HUES48 (cell line): ENCODE results near the gene ZFP57.
A peak's percentile ranks its signal among the peaks of the same experiment; 100 is the strongest.

Source experiments
- H3K27ac ChIP-seq: one replicate; pipeline ENCODE4 v1.7.0; 2013; ENCODE audit warnings: low read depth, low read length, inconsistent platforms
- H3K27me3 ChIP-seq: 2 replicates; pipeline ENCODE4 v1.6.1; 2013; ENCODE audit warnings: mild to moderate bottlenecking, low read length; ENCODE audit not compliant: control insufficient read depth, insufficient read depth
- H3K36me3 ChIP-seq: 2 replicates; pipeline ENCODE4 v1.6.1; 2013; ENCODE audit warnings: low read length; ENCODE audit not compliant: control insufficient read depth, insufficient read depth
- H3K4me1 ChIP-seq: 2 replicates; pipeline ENCODE4 v1.6.1; 2013; ENCODE audit warnings: mild to moderate bottlenecking, low read length; ENCODE audit not compliant: control insufficient read depth, insufficient read depth
- H3K4me3 ChIP-seq: 2 replicates; pipeline ENCODE4 v1.5.1; 2013; ENCODE audit warnings: mild to moderate bottlenecking, low read depth, low read length
- H3K9ac ChIP-seq: 2 replicates; pipeline ENCODE4 v1.6.1; 2013; ENCODE audit warnings: mild to moderate bottlenecking, low read depth, low read length, moderate library complexity
- H3K9me3 ChIP-seq: 2 replicates; pipeline ENCODE4 v1.6.1; 2013; ENCODE audit warnings: low read length; ENCODE audit not compliant: control insufficient read depth, insufficient read depth

Gene ZFP57

DNA sequence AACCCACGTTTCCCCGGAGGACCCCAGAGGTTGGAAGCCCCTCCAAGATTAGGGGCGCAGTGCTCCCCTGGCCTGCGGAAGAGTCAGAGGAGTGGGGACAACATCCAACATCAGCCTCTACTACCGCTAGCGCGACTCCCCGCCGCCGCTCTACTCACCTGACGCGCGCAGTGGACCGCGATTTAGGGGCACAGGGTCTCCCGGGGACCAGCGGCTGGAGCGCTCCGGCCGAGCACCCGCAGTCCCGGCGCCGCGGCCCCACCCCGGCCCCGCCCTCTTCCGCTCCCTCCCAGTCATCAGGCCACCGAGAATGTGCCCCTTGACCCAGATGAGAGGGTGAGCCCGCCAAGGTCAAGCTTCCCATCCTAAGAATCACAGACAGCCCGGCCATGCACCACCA, at the start of gene ZFP57:
ZFP57 (minus strand) TSS at position 249 of the 400 bp plus-strand sequence. CDS start 4,149 bp downstream, outside the sequence.
- Histone ChIP-seq H3K4me1 (peaks cover 32% of the 10 kb centered on the region), H3K36me3 (no peaks in the 10 kb centered on the region), H3K4me3 (no peak within 1 kb of the TSS), H3K9me3 (no peaks in the 10 kb centered on the region), H3K9ac (no peak within 1 kb of the TSS), H3K27me3 (no peaks in the 10 kb centered on the region), H3K27ac (no peak within 1 kb of the TSS)

DNA sequence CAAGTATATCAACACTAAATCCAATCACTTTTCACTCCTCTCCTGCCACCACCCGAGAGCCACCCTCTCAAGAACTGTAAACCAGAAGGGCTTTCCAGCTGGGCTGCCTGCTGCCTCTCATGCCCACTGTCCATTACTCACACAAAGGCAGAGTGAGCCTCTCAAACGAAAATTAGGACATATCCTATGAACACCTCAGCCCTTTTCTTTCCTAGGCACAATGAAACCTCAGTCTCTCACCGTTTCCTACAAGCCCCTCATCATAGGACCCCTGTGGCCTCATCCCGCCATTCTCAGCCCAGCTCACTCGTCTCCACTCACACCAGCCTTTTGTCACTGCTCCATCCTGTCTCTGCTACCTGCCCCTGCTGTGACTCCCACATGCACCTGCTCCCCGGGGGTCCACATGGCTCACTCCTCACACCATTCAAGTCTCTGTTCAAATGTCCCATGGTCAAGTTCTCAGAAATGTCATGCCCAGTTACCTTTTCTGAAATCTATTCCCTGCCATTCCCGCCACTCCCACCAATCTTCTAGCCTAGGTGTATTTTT, 49.7 kb upstream of the ZFP57 start:
- H3K9ac ChIP-seq: no peak overlapping the region
- no peaks in the 10 kb centered on the region for H3K36me3 ChIP-seq
- H3K27ac ChIP-seq: no peak overlapping the region
- no peaks in the 10 kb centered on the region for H3K4me1 ChIP-seq
- H3K4me3 ChIP-seq: no peak overlapping the region
- H3K27me3 ChIP-seq: peaks cover 14% of the 10 kb centered on the region
- no peaks in the 10 kb centered on the region for H3K9me3 ChIP-seq

DNA sequence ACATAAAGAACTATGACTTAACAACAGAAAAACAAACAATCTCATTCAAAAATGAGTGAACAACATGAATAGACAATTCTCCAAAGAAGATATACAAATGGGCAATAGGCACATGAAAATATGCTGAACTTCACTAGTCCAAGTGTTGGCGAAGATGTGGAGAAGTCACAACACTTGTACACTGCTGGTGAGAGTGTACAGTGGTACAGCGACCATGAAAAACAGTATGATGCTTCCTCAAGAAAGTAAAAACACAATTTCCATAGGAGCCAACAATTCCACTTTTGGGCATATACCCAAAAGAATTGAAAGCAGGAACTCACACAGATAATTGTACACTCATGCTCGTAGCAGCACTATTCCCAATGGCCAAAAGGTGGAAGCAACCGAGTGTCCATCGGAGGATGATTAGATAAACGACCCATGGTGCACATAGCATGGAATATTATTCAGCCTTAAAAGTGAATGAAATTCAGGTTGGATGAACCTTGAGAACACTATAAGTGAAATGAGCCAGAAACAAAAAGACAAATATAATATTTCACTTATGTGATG, 48.9 kb upstream of the ZFP57 start:
- Histone ChIP-seq H3K36me3 (no peaks in the 10 kb centered on the region), H3K9me3 (no peaks in the 10 kb centered on the region), H3K27me3 (peaks cover 22% of the 10 kb centered on the region), H3K27ac (no peak overlapping the region), H3K4me3 (no peak overlapping the region), H3K4me1 (no peaks in the 10 kb centered on the region), H3K9ac (no peak overlapping the region)

DNA sequence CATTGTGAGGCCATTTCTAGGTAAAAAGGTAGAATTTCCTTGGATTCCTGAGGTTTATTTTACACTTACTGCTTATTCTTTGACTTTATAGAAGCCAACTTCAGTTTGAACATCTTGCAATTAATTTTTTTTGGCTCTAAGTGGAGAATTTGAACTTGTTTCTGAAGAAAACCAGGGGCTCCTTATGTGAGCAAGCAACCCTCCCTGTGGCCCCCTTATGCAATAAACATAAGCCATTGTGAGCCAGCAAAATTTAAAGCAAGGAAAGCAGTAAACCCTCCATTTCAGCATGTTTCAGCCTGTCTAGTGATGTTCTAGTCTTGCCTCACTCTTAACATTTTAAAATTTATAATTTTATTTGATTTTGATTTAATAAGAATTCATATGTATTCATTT, 47.9 kb upstream of the ZFP57 start:
- Histone ChIP-seq H3K27me3 (peaks cover 25% of the 10 kb centered on the region), H3K9ac (no peak overlapping the region), H3K9me3 (no peaks in the 10 kb centered on the region), H3K4me1 (no peaks in the 10 kb centered on the region), H3K36me3 (no peaks in the 10 kb centered on the region), H3K27ac (no peak overlapping the region), H3K4me3 (no peak overlapping the region)

DNA sequence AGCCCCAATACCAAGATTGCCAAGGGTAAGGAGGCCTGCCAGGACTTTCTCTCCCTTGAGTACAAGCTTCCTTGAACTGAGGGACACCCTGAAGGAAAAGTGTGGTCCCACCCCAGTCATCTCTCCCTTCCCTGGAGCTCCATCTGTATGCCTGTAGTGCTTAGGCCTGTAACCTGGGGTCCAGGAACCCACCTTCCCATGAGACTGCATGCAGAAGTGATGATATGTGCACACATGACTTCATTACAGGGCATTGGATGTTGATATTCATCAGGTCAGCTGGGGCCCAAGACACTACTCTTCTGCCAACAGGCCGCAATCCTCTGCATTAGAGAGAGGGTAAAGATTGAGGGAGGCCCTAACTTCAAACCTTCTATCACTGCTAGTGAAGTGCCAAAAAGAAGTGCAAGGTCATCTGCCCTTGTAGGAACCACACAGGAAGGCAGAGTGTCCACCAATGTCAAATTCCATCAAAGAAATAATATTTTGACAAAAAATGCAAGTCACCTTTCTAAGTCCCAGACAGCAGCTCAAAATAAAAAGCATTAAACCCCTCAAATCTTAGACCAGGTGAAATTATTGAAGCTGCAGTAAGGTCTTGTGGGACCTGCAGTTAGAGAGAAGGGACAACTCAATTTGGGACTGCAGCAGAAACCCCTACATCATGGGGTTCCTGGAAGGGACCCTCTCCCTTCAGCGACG, 47.4 kb upstream of the ZFP57 start:
- Histone ChIP-seq H3K9ac (no peak overlapping the region), H3K27ac (no peak overlapping the region), H3K9me3 (no peaks in the 10 kb centered on the region), H3K4me3 (no peak overlapping the region), H3K4me1 (no peaks in the 10 kb centered on the region), H3K27me3 (peaks cover 30% of the 10 kb centered on the region), H3K36me3 (no peaks in the 10 kb centered on the region)

DNA sequence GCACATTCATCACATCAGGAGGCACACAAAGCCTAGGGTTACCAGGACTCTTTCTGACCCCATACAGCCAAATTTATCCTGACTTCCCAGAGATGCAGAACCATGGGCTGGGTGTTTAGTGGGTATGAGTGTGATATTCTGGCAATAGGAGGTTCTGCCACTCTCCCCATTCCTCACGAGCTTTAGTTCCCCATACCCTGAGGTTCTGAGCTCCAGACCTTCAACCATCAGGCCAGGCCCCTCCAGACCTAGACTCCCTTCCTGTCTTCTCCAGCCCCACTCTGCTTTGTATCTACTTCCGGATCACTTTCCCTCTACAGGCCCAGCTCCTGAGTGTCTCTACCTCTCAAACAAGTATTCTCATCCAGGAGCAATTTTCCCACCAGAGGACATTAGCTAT, 46.7 kb upstream of the ZFP57 start:
- Histone ChIP-seq H3K27me3 (peaks cover 37% of the 10 kb centered on the region), H3K9me3 (no peaks in the 10 kb centered on the region), H3K36me3 (no peaks in the 10 kb centered on the region), H3K27ac (no peak overlapping the region), H3K9ac (no peak overlapping the region), H3K4me1 (no peaks in the 10 kb centered on the region), H3K4me3 (no peak overlapping the region)

DNA sequence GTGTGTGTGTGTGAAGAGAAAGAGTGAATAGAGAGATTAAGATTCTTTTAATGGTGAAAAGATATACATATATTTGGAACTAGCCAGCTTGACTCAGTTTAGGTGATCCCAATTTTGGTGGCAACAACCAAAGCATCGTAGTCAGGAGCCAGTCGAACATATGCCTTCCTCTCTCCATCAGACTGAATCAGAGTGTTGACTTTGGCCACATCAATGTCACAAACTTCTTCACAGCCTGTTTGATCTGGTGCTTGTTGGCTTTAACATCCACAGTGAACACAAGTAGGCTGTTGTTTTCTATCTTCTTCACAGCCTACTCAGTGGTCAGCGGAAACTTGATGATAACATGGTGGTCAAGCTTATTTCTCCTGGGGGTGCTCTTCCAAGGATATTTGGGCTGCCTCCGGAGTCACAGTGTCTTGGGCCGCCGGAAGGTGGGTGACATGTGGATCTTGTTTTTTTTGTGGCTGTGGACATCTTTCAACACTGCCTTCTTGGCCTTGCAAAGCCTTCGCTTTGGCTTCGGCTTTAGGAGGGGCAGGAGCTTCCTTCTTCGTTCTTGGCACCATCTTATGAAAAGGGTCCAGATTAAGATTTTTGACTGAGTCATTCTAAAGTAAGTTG, 45.7 kb upstream of the ZFP57 start:
- Histone ChIP-seq H3K27ac (no peak overlapping the region), H3K36me3 (no peaks in the 10 kb centered on the region), H3K9ac (no peak overlapping the region), H3K4me1 (no peaks in the 10 kb centered on the region), H3K9me3 (no peaks in the 10 kb centered on the region), H3K27me3 (peaks cover 47% of the 10 kb centered on the region), H3K4me3 (no peak overlapping the region)

DNA sequence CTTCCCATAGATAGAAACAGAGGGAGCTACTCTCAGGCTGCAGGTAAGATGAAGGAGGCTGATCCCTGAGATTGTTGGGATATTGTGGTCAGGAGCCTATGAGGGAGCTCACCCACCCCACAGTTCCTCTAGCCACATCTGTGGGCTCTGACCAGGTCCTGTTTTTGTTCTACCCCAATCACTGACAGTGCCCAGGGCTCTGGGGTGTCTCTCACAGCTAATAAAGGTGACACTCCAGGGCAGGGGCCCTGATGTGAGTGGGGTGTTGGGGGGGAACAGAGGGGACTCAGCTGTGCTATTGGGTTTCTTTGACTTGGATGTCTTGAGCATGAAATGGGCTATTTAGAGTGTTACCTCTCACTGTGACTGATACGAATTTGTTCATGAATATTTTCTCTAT, 45.0 kb upstream of the ZFP57 start:
- no peaks in the 10 kb centered on the region for H3K36me3 ChIP-seq
- no peaks in the 10 kb centered on the region for H3K4me1 ChIP-seq
- no peak overlapping the region for H3K4me3 ChIP-seq
- no peak overlapping the region for H3K27ac ChIP-seq
- H3K9me3 ChIP-seq: no peaks in the 10 kb centered on the region
- peaks cover 53% of the 10 kb centered on the region for H3K27me3 ChIP-seq
- no peak overlapping the region for H3K9ac ChIP-seq

DNA sequence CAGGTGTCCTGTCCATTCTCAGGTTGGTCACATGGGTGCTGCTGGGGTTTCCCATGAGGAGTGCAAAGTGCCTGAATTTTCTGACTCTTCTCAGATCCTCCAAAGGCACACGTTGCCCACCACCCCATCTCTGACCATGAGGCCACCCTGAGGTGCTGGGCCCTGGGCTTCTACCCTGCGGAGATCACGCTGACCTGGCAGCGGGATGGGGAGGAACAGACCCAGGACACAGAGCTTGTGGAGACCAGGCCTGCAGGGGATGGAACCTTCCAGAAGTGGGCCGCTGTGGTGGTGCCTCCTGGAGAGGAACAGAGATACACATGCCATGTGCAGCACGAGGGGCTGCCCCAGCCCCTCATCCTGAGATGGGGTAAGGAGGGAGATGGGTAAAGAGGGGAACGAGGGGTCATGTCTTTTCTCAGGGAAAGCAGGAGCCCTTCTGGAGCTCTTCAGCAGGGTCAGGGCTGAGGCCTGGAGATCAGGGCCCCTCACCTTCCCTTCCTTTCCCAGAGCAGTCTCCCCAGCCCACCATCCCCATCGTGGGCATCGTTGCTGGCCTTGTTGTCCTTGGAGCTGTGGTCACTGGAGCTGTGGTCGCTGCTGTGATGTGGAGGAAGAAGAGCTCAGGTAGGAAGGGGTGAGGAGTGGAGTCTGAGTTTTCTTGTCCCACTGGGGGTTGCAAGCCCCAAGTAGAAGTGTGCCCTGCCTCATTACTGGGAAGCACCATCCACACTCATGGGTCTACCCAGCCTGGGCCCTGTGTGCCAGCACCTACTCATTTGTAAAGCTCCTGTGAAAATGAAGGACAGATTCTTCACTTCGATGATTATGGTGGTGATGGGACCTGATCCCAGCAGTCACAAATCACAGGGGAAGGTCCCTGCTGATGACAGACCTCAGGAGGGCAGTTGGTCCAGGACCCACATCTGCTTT, 44.3 kb upstream of the ZFP57 start:
- Histone ChIP-seq H3K9me3 (no peaks in the 10 kb centered on the region), H3K4me3 (no peak overlapping the region), H3K9ac (no peak overlapping the region), H3K27ac (no peak overlapping the region), H3K27me3 (peaks cover 54% of the 10 kb centered on the region), H3K36me3 (no peaks in the 10 kb centered on the region), H3K4me1 (no peaks in the 10 kb centered on the region)

DNA sequence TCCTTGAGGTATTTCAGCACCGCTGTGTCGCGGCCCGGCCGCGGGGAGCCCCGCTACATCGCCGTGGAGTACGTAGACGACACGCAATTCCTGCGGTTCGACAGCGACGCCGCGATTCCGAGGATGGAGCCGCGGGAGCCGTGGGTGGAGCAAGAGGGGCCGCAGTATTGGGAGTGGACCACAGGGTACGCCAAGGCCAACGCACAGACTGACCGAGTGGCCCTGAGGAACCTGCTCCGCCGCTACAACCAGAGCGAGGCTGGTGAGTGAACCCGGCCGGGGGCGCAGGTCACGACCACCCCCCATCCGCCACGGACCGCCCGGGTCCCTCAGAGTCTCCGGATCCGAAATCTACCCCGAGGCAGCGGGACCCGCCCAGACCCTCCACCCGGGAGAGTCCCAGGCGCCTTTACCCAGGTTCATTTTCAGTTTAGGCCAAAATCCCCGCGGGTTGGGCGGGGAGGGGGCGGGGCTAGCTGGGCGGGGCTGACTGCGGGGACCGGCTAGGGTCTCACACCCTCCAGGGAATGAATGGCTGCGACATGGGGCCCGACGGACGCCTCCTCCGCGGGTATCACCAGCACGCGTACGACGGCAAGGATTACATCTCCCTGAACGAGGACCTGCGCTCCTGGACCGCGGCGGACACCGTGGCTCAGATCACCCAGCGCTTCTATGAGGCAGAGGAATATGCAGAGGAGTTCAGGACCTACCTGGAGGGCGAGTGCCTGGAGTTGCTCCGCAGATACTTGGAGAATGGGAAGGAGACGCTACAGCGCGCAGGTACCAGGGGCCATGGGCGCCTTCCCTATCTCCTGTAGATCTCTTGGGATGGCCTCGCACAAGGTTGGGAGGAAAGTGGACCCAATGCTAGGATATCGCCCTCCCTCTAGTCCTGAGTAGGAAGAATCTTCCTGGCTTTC, 43.0 kb upstream of the ZFP57 start:
- H3K9me3 ChIP-seq: no peaks in the 10 kb centered on the region
- H3K9ac ChIP-seq: no peak overlapping the region
- H3K27ac ChIP-seq: no peak overlapping the region
- H3K27me3 ChIP-seq: peaks cover 54% of the 10 kb centered on the region
- H3K36me3 ChIP-seq: no peaks in the 10 kb centered on the region
- peak overlapping the region; percentile 75 for H3K4me3 ChIP-seq
- H3K4me1 ChIP-seq: no peaks in the 10 kb centered on the region
